HL-60 (cell line): ENCODE data around the gene SPSB3.

Experiments
- DNase-seq, 2 experiments: peaks; one replicate each; pipeline ENCODE4 v3.0.0-alpha.2; 2010 to 2020; ENCODE audit warnings: low read depth in 1 of 2, low spot score in 1 of 2
- H3K27ac ChIP-seq: fragments of 250-450 bp; sonication (Bioruptor Pico); replicated peaks from 2 replicates; pipeline ENCODE4 v1.5.1; 2020; ENCODE audit warnings: mild to moderate bottlenecking, moderate library complexity
- H3K27me3 ChIP-seq: fragments of 250-450 bp; sonication (Bioruptor Pico); 2 replicates; pipeline ENCODE4 v1.5.1; 2021; ENCODE audit warnings: mild to moderate bottlenecking, moderate library complexity; ENCODE audit not compliant: insufficient read depth, poor library complexity, severe bottlenecking
- H3K4me3 ChIP-seq: replicated peaks from 2 replicates; pipeline ENCODE4 v1.5.1; 2011; ENCODE audit warnings: mild to moderate bottlenecking, control low read depth, low read length; ENCODE audit not compliant: insufficient read depth
- GABPA ChIP-seq: IDR thresholded peaks from 2 replicates; pipeline ENCODE4 v1.6.1; 2012; ENCODE audit warnings: low read depth
- POLR2AphosphoS5 ChIP-seq: IDR thresholded peaks from 2 replicates; pipeline ENCODE4 v1.6.1; 2012; ENCODE audit warnings: low read depth
- SPI1 ChIP-seq: IDR thresholded peaks from 2 replicates; pipeline ENCODE4 v1.6.1; 2012; ENCODE audit warnings: low read depth, mild to moderate bottlenecking, borderline replicate concordance
- TF ChIP-seq, protein P1 (sequence below): IDR thresholded peaks from 2 replicates; pipeline ENCODE4 v1.6.1; 2012; ENCODE audit warnings: low read depth; ENCODE audit not compliant: insufficient replicate concordance
- TF ChIP-seq, protein P2 (sequence below): IDR thresholded peaks from one replicate; pipeline ENCODE4 v1.5.1; 2011; ENCODE audit warnings: low read length, control low read depth, inconsistent platforms; ENCODE audit not compliant: insufficient read depth

SPSB3 gene

DNA sequence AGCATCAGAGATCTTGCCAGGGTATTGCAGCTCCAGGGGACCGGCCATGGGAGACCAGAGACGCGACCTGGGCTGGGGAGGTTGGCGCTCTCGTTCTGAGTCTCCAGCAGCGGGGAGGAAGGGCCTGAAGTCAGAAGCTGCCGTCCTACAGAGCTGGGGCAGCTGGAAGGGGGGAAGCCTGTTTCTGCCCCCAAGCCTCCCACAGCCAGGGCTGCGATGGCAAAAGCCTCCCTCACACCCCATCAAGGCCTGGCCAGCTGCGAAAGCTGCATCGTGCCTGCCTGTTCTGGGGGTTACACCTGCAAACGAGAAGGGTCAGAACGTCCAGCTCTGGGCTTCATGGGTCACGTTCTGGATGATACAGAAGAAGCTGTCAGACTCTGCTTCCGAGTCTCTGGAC is 50.3 kb downstream of the SPSB3 start:
- DNase-seq, result no peak
- H3K27me3 ChIP-seq, result no peaks in the 10 kb centered on the region
- no peak overlapping the region for H3K4me3 ChIP-seq
- TF ChIP-seq SPI1, result no peak
- no peak overlapping the region for H3K27ac ChIP-seq

DNA sequence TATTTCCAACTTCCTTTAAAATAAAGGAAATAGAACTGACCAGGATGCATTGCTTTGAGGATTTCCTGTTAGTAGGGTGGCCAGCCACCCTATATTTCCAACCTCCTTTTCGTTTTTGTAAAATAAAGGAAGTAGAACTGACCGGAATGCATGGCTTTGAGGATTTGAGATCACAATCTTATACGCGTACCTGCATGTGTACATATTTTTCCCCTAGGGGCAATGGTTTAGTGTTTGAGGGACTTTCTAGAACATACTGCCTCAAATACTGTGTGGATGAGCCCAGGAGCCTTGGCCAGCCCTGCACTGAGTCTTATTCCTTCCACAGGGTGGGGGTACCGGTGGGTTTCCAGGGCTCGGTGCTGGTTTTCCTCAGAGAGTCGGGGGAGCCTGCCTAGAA is 50.8 kb downstream of the SPSB3 start:
- TF ChIP-seq, protein P1, sequence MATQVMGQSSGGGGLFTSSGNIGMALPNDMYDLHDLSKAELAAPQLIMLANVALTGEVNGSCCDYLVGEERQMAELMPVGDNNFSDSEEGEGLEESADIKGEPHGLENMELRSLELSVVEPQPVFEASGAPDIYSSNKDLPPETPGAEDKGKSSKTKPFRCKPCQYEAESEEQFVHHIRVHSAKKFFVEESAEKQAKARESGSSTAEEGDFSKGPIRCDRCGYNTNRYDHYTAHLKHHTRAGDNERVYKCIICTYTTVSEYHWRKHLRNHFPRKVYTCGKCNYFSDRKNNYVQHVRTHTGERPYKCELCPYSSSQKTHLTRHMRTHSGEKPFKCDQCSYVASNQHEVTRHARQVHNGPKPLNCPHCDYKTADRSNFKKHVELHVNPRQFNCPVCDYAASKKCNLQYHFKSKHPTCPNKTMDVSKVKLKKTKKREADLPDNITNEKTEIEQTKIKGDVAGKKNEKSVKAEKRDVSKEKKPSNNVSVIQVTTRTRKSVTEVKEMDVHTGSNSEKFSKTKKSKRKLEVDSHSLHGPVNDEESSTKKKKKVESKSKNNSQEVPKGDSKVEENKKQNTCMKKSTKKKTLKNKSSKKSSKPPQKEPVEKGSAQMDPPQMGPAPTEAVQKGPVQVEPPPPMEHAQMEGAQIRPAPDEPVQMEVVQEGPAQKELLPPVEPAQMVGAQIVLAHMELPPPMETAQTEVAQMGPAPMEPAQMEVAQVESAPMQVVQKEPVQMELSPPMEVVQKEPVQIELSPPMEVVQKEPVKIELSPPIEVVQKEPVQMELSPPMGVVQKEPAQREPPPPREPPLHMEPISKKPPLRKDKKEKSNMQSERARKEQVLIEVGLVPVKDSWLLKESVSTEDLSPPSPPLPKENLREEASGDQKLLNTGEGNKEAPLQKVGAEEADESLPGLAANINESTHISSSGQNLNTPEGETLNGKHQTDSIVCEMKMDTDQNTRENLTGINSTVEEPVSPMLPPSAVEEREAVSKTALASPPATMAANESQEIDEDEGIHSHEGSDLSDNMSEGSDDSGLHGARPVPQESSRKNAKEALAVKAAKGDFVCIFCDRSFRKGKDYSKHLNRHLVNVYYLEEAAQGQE, result no peak
- no peak for TF ChIP-seq GABPA
- TF ChIP-seq POLR2AphosphoS5, result no peak
- TF ChIP-seq, protein P2, sequence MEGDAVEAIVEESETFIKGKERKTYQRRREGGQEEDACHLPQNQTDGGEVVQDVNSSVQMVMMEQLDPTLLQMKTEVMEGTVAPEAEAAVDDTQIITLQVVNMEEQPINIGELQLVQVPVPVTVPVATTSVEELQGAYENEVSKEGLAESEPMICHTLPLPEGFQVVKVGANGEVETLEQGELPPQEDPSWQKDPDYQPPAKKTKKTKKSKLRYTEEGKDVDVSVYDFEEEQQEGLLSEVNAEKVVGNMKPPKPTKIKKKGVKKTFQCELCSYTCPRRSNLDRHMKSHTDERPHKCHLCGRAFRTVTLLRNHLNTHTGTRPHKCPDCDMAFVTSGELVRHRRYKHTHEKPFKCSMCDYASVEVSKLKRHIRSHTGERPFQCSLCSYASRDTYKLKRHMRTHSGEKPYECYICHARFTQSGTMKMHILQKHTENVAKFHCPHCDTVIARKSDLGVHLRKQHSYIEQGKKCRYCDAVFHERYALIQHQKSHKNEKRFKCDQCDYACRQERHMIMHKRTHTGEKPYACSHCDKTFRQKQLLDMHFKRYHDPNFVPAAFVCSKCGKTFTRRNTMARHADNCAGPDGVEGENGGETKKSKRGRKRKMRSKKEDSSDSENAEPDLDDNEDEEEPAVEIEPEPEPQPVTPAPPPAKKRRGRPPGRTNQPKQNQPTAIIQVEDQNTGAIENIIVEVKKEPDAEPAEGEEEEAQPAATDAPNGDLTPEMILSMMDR, result no peak
- TF ChIP-seq SPI1, result no peak
- Histone ChIP-seq H3K27ac (no peak overlapping the region), H3K27me3 (no peaks in the 10 kb centered on the region), H3K4me3 (no peak overlapping the region)
- DNase-seq, result no peak

DNA sequence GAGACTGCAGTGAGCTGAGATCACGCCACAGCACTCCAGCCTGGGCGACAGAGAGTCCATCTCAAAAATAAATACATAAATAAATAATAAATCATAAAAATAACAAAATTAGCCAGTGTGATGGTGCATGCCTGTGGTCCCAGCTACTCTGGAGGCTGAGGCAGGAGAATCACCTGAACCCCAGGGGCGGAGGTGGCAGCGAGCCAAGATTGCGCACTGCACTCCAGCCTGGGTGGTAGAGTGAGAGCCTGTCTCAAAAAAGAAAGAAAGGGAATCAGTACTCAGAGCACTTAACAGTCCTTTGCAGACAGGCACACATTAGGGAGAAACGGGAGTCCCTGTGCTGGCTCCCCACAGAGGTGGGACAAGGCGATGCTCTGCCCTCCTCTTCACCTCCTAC is 51.3 kb downstream of the SPSB3 start:
- Histone ChIP-seq H3K4me3 (no peak overlapping the region), H3K27me3 (no peaks in the 10 kb centered on the region), H3K27ac (no peak overlapping the region)
- no peak for DNase-seq
- TF ChIP-seq, protein P1, result no peak
- TF ChIP-seq SPI1 (no peak), GABPA (no peak)
- TF ChIP-seq, protein P2, result no peak

DNA sequence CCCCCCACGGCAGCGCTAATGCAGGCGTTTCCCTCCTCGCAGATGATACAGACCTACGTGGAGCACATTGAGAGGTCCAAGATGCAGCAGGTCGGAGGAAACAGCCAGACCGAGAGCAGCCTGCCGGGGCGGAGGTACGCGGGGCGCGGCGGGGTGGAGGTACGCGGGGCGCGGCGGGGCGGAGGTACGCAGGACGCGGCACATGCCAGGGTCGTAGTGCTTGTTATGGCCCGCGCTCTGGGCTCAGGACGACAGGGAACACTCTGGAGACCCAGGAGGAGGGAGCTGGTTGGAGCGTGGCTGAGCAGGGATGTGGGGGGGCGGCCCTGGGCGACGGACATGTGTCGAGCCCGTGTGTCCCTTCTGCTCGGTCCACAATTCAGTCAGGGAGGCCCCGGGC is 52.9 kb downstream of the SPSB3 start:
- H3K27ac ChIP-seq, result no peak overlapping the region
- no peaks in the 10 kb centered on the region for H3K27me3 ChIP-seq
- no peak for DNase-seq
- no peak for TF ChIP-seq POLR2AphosphoS5
- no peak for TF ChIP-seq SPI1
- TF ChIP-seq, protein P1, result no peak
- TF ChIP-seq, protein P2, result no peak
- TF ChIP-seq GABPA, result no peak
- no peak overlapping the region for H3K4me3 ChIP-seq
